DMS 273 treated with DMSO at 0.1 percent for 48 hours (cell line): Measurements from ENCODE around the gene TFPI2.

Experiments
- DNase-seq: peaks from one replicate; lab custom pipeline; 2025; lab: John Stamatoyannopoulos, UW

The TFPI2 gene

GRCh38 chr7:93858857-93859256, 31.7 kb downstream of the TFPI2 start:
- no peak for DNase-seq

GRCh38 chr7:93856323-93856722, 34.2 kb downstream of the TFPI2 start:
- DNase-seq = no peak

GRCh38 chr7:93855797-93856196, 34.8 kb downstream of the TFPI2 start:
- no peak for DNase-seq

- DNase-seq = no peak
Observed at GRCh38 chr7:93854480-93854879, 36.1 kb downstream of the TFPI2 start.

- no peak for DNase-seq
Observed at GRCh38 chr7:93851536-93851935, 39.0 kb downstream of the TFPI2 start.

- no peak for DNase-seq
Observed at GRCh38 chr7:93843260-93843659, 47.3 kb downstream of the TFPI2 start.

- DNase-seq = no peak
Observed at GRCh38 chr7:93838966-93839365, 51.6 kb downstream of the TFPI2 start.

- DNase-seq = no peak
Observed at GRCh38 chr7:93837245-93837644, 53.3 kb downstream of the TFPI2 start.

GRCh38 chr7:93836116-93836515, 54.4 kb downstream of the TFPI2 start:
- no peak for DNase-seq

GRCh38 chr7:93835702-93836101, 54.9 kb downstream of the TFPI2 start:
- DNase-seq = no peak
